Tibial nerve (tissue), 4 donors: ENCODE measurements around the gene SLC12A7.

Experiments
- CTCF ChIP-seq, 5 experiments: fragments of 200-600 bp in 3 of 5; fragments of 450-650 bp in 2 of 5; sonication (generic) in 3 of 5; IDR thresholded peaks; one replicate each; pipeline ENCODE4 v1.5.1; 2016 to 2019; ENCODE audit warnings: antibody characterized with exemption in 5 of 5, mild to moderate bottlenecking in 3 of 5, moderate library complexity in 2 of 5
- EP300 ChIP-seq, 2 donors: sonication (generic); formaldehyde crosslinking; IDR thresholded peaks; one replicate each; pipeline ENCODE4 v1.6.1; 2017; ENCODE audit warnings: antibody characterized with exemption in 2 of 2, mild to moderate bottlenecking in 1 of 2
- POLR2A ChIP-seq, 2 donors: fragments of 450-650 bp; IDR thresholded peaks; one replicate each; pipeline ENCODE4 v1.6.1; 2017; ENCODE audit warnings: antibody characterized with exemption in 2 of 2, mild to moderate bottlenecking in 2 of 2, moderate library complexity in 2 of 2

DNA sequence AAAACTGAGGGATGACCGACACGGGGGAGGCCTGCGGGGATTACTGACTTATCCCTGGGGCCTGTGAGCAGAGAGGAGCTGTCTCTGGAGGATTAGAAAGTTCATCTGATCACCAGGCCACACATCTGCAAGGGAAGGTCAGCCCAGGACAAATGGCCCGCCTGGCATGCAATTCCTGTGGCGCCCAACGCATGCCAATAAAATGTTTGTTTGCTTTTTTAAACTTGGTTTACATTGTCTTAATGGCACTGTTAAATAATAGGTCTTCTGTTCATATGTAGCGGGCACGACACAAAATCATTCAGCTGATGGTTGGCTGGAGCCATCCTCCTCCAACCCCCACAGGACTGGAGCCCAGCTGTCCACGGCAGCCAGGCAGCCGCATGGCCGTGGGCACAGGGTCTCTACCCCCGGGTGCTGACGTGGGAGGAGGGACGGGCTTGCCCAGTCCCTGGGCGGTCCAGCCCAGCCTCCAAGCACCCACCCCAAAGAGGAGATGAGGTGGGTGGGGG is 41.0 kb upstream of the SLC12A7 start:
- TF ChIP-seq POLR2A (IDR thresholded peaks at IDR 0.05) = no peak
- no peak for TF ChIP-seq CTCF (IDR thresholded peaks at IDR 0.05)
- TF ChIP-seq EP300 (IDR thresholded peaks at IDR 0.05) = no peak
